Measurements from ENCODE around the gene ZMYND19.
"Not testable (repeated sequence)": the region's sequence is repeated elsewhere in the genome, so short reads cannot be mapped to it uniquely, and the experiment has no call there.

ZMYND19 gene

GRCh38 chr9:137613738-137614523 is 23.6 kb upstream of the ZMYND19 start:
- DNase-seq: no peak

GRCh38 chr9:137613259-137613658 is 22.9 kb upstream of the ZMYND19 start:
- DNase-seq: no peak

- DNase-seq: no peak
These were observed 22.4 kb upstream of the ZMYND19 start for GRCh38 chr9:137612741-137613142.

GRCh38 chr9:137611623-137612609 is 21.6 kb upstream of the ZMYND19 start:
- peak; percentile 57 for DNase-seq

- DNase-seq: no peak
These were observed 20.6 kb upstream of the ZMYND19 start for GRCh38 chr9:137610944-137611343.

GRCh38 chr9:137607141-137607857 is 17.0 kb upstream of the ZMYND19 start:
- peak; percentile 29 for DNase-seq

GRCh38 chr9:137606734-137607138 is 16.4 kb upstream of the ZMYND19 start:
- no peak for DNase-seq

- DNase-seq: peak; percentile 47
These were observed 15.8 kb upstream of the ZMYND19 start for GRCh38 chr9:137606005-137606621.

GRCh38 chr9:137605121-137606004 is 15.1 kb upstream of the ZMYND19 start, which contains the start of gene ARRDC1:
Gene ARRDC1 (plus strand): TSS chr9:137605686. CDS start chr9:137605718, 32 bp downstream.
- DNase-seq: peak; percentile 94

GRCh38 chr9:137604345-137605086 is 14.2 kb upstream of the ZMYND19 start:
- DNase-seq: no peak

- DNase-seq: no peak
These were observed 13.6 kb upstream of the ZMYND19 start for GRCh38 chr9:137603879-137604278.

GRCh38 chr9:137602661-137603060 is 12.3 kb upstream of the ZMYND19 start:
- DNase-seq: no peak

- no peak for DNase-seq
These were observed 8.6 kb upstream of the ZMYND19 start for GRCh38 chr9:137598943-137599342.

GRCh38 chr9:137596577-137596976 is 6.3 kb upstream of the ZMYND19 start:
- not testable (repeated sequence) for DNase-seq

- no peak for DNase-seq
These were observed 2.9 kb upstream of the ZMYND19 start for GRCh38 chr9:137593176-137593575.

- no peak for DNase-seq
These were observed 2.5 kb upstream of the ZMYND19 start for GRCh38 chr9:137592767-137593166.

GRCh38 chr9:137590123-137590468 is 216 bp downstream of the ZMYND19 start:
- no peak for DNase-seq

GRCh38 chr9:137589441-137590122 is 730 bp downstream of the ZMYND19 start:
- DNase-seq: peak; percentile 32

GRCh38 chr9:137588891-137589290 is 1.4 kb downstream of the ZMYND19 start:
- no peak for DNase-seq

- no peak for DNase-seq
These were observed 2.0 kb downstream of the ZMYND19 start for GRCh38 chr9:137588311-137588710.

All from stimulated activated CD4-positive, alpha-beta T cell treated with anti-CD3 and anti-CD28 coated beads, Interleukin-15, amount 100 ng/mL, for 24 hours (primary cell).